K562 (cell line): ENCODE measurements around the gene TSSK6. TPM values are rescaled to one million over a fixed set of nuclear protein-coding genes. Genes with fewer than 3 reads are reported as not detected.

Experiments
- ATAC-seq: fragments of 200-7000 bp; cut with Tn5 transposase; 3 replicates; pipeline ENCODE4 v1.9.1; 2020; ENCODE audit warnings: moderate library complexity
- BruUV-seq: library from RNA; stranded (reverse); fragments of 400-500 nt; replicated peaks from 2 replicates; lab custom pipeline; 2021; lab: Mats Ljungman, UMichigan
- CTCF ChIA-PET: fragments of 300-600 bp; formaldehyde crosslinking; extraction: SDS; loops from one replicate; lab custom pipeline; 2021; ENCODE audit warnings: low intra/inter-chr PET ratio; lab: Yijun Ruan, JAX
- POLR2A ChIA-PET: fragments of 300-600, 350-650 bp; sonication (Branson Sonifier 250); formaldehyde crosslinking; extraction: SDS; loops from one replicate; lab custom pipeline; 2021; ENCODE audit warnings: antibody characterized with exemption, inconsistent platforms; lab: Yijun Ruan, JAX
- DNase-seq, 4 experiments: peaks; one replicate each; pipeline versions ENCODE4 v3.0.0 to v3.0.0-alpha.2; 2011 to 2018; ENCODE audit warnings: low spot score in 3 of 4, mixed read lengths in 3 of 4; ENCODE audit errors: extremely low read depth in 1 of 4
- FAIRE-seq: peaks from 2 replicates; lab custom pipeline; 2011; peaks lifted over from hg19 to GRCh38; lab: Jason Lieb, UNC
- H2AFZ ChIP-seq: 2 replicates; pipeline ENCODE4 v1.6.0; 2011; ENCODE audit warnings: low read depth, low read length, control low read depth, inconsistent platforms
- H3K27ac ChIP-seq: fragments of 200-600 bp; 3 replicates; pipeline ENCODE4 v1.8.0; 2011; ENCODE audit warnings: low read depth, mild to moderate bottlenecking, control low read depth, inconsistent platforms, low read length, moderate library complexity, mixed read lengths; ENCODE audit errors: extremely low read depth
- H3K27me3 ChIP-seq, 2 experiments: fragments of 300-600 bp in 1 of 2; 2 replicates in 1 of 2; 3 replicates in 1 of 2; pipeline versions ENCODE4 v1.6.0 to v1.8.0; 2011; ENCODE audit warnings: inconsistent platforms in 2 of 2, low read length in 2 of 2, mild to moderate bottlenecking in 1 of 2, mixed read lengths in 1 of 2, moderate library complexity in 1 of 2; ENCODE audit not compliant: control insufficient read depth in 2 of 2, insufficient read depth in 2 of 2
- H3K36me3 ChIP-seq: fragments of 300-600 bp; 3 replicates; pipeline ENCODE4 v1.8.0; 2011; ENCODE audit warnings: mild to moderate bottlenecking, low read length, inconsistent platforms; ENCODE audit not compliant: control insufficient read depth, insufficient read depth
- H3K4me1 ChIP-seq, 2 experiments: fragments of 200-600 bp in 1 of 2; replicated peaks in 1 of 2; 2 replicates in 1 of 2; 3 replicates in 1 of 2; pipeline versions ENCODE4 v1.5.1 to v1.8.0; 2011; ENCODE audit warnings: inconsistent platforms in 2 of 2, low read length in 2 of 2, mild to moderate bottlenecking in 1 of 2, mixed read lengths in 1 of 2, moderate library complexity in 1 of 2; ENCODE audit not compliant: control insufficient read depth in 2 of 2, insufficient read depth in 2 of 2
- H3K4me2 ChIP-seq: 2 replicates; pipeline ENCODE4 v1.6.1; 2011; ENCODE audit warnings: low read length, control low read depth, inconsistent platforms, mixed read lengths; ENCODE audit not compliant: insufficient read depth
- H3K4me3 ChIP-seq: fragments of 200-600 bp; sonication (generic), shearing (Covaris generic); 2 replicates; pipeline ENCODE4 v1.5.1; 2016; ENCODE audit warnings: control low read depth, inconsistent platforms
- H3K79me2 ChIP-seq: fragments of 200-600 bp; 3 replicates; pipeline ENCODE4 v1.8.0; 2011; ENCODE audit warnings: low read length, inconsistent platforms; ENCODE audit not compliant: control insufficient read depth, insufficient read depth
- H3K9ac ChIP-seq, 2 experiments: 2 replicates each; pipeline versions ENCODE4 v1.6.0 to v1.6.1; 2011; ENCODE audit warnings: low read depth in 2 of 2, low read length in 2 of 2, control low read depth in 1 of 2, inconsistent platforms in 1 of 2, mild to moderate bottlenecking in 1 of 2, mixed read lengths in 1 of 2; ENCODE audit not compliant: insufficient read depth in 1 of 2
- H3K9me1 ChIP-seq: one replicate; pipeline ENCODE4 v1.6.0; 2011; ENCODE audit warnings: inconsistent platforms, mild to moderate bottlenecking, low read length, moderate library complexity; ENCODE audit not compliant: control insufficient read depth, insufficient read depth
- H3K9me3 ChIP-seq: replicated peaks from 2 replicates; pipeline ENCODE4 v1.5.1; 2011; ENCODE audit warnings: low read depth, low read length, inconsistent platforms; ENCODE audit not compliant: control insufficient read depth, insufficient read depth
- H4K20me1 ChIP-seq: replicated peaks from 2 replicates; pipeline ENCODE4 v1.6.1; 2011; ENCODE audit warnings: low read length, inconsistent platforms, mixed read lengths; ENCODE audit not compliant: control insufficient read depth, insufficient read depth
- CGGBP1 ChIP-seq: fragments of 250-450 bp; sonication (Bioruptor Pico); IDR thresholded peaks from 2 replicates; pipeline ENCODE4 v1.9.0; 2021; ENCODE audit warnings: mild to moderate bottlenecking
- CHD4 ChIP-seq: fragments of 200-600 bp; sonication (generic); IDR thresholded peaks from 3 replicates; pipeline ENCODE4 v1.6.1; 2012; ENCODE audit warnings: low read depth, mild to moderate bottlenecking, mixed read lengths, low read length, inconsistent platforms; ENCODE audit not compliant: insufficient read depth, insufficient replicate concordance, poor library complexity, severe bottlenecking
- ETV5 ChIP-seq: sonication (generic); formaldehyde crosslinking; IDR thresholded peaks from 2 replicates; pipeline ENCODE4 v1.4.0; 2020; ENCODE audit warnings: low read depth, mild to moderate bottlenecking, missing genetic modification reagents
- FOXP1 ChIP-seq: sonication (generic); formaldehyde crosslinking; IDR thresholded peaks from 2 replicates; pipeline ENCODE4 v1.8.0; 2022; ENCODE audit warnings: mild to moderate bottlenecking, missing genetic modification reagents
- HDGF ChIP-seq: fragments of 450-650 bp; IDR thresholded peaks from 2 replicates; pipeline ENCODE4 v1.6.1; 2016
- IRF2 ChIP-seq: sonication (generic); formaldehyde crosslinking; IDR thresholded peaks from 2 replicates; pipeline ENCODE4 v1.8.1; 2022; ENCODE audit warnings: mild to moderate bottlenecking, missing genetic modification reagents
- SIX5 ChIP-seq, 2 experiments: IDR thresholded peaks; 2 replicates each; pipeline ENCODE4 v1.6.1; 2011; ENCODE audit warnings: low read length in 2 of 2, borderline replicate concordance in 1 of 2, low read depth in 1 of 2, mild to moderate bottlenecking in 1 of 2, moderate library complexity in 1 of 2; ENCODE audit not compliant: insufficient read depth in 1 of 2
- SRF ChIP-seq, 2 experiments: fragments of 250-450, 450-650 bp in 1 of 2; sonication (Bioruptor Pico) in 1 of 2; sonication (generic) in 1 of 2; formaldehyde crosslinking; IDR thresholded peaks; 2 replicates each; pipeline versions ENCODE4 v1.5.0 to v1.5.1; 2020 to 2022; ENCODE audit warnings: mild to moderate bottlenecking in 1 of 2, missing genetic modification reagents in 1 of 2
- TARDBP ChIP-seq: fragments of 450-650 bp; IDR thresholded peaks from 2 replicates; pipeline ENCODE4 v1.6.1; 2016
- YBX1 ChIP-seq: fragments of 450-650 bp; IDR thresholded peaks from 2 replicates; pipeline ENCODE4 v1.7.1; 2016; ENCODE audit warnings: mild to moderate bottlenecking
- ZBTB49 ChIP-seq: sonication (generic); formaldehyde crosslinking; IDR thresholded peaks from 2 replicates; pipeline ENCODE4 v1.8.0; 2022; ENCODE audit warnings: missing genetic modification reagents, mild to moderate bottlenecking, borderline replicate concordance
- ZNF24 ChIP-seq: fragments of 450-650 bp; IDR thresholded peaks from 2 replicates; pipeline ENCODE4 v1.6.1; 2016
- ZNF512 ChIP-seq: IDR thresholded peaks from 2 replicates; pipeline ENCODE4 v1.6.1; 2016; ENCODE audit warnings: missing genetic modification characterization, missing compliant biosample characterization
- ZNF551 ChIP-seq: fragments of 250-450 bp; sonication (Bioruptor Pico); IDR thresholded peaks from 2 replicates; pipeline ENCODE4 v1.5.0; 2021; ENCODE audit warnings: mild to moderate bottlenecking, moderate library complexity
- ZNF639 ChIP-seq, 2 experiments: fragments of 200-800 bp in 1 of 2; sonication (Bioruptor generic) in 1 of 2; sonication (generic) in 1 of 2; formaldehyde crosslinking in 1 of 2; IDR thresholded peaks in 1 of 2; conservative IDR thresholded peaks in 1 of 2; 2 replicates each; pipeline versions ENCODE4 v1.5.0 to v1.6.1; 2016 to 2020; ENCODE audit warnings: missing compliant biosample characterization in 1 of 2, missing genetic modification characterization in 1 of 2, missing genetic modification reagents in 1 of 2
- ZNF75A ChIP-seq: fragments of 450-650 bp; formaldehyde crosslinking; IDR thresholded peaks from 2 replicates; pipeline ENCODE4 v1.4.0; 2020; ENCODE audit warnings: mild to moderate bottlenecking
- WGBS: fragments of 100-300 bp; shearing (Covaris generic); methylation state at CpG from one replicate; pipeline ENCODE4 v1.1.6; 2016; ENCODE audit warnings: low coverage, mixed read lengths; ENCODE audit not compliant: insufficient coverage; ENCODE audit errors: missing lambda C conversion rate; 5-methylcytosine and 5-hydroxymethylcytosine counted together
- in situ Hi-C: fragments of 300-500 bp; cut with MboI; formaldehyde crosslinking; loops from 4 replicates; pipeline ENCODE4 v1.15.0; 2018; ENCODE audit warnings: inconsistent platforms, mixed read lengths
- intact Hi-C: fragments of 100-400 bp; cut with micrococcal nuclease; formaldehyde crosslinking; loops from 2 replicates; pipeline ENCODE4 v1.14.2; 2022
- polyA plus RNA-seq, 8 experiments: library from polyadenylated mRNA; depleted of rRNA in 4 of 8; stranded (reverse) in 5 of 8; unstranded in 3 of 8; fragments of >200 nt; fragmentation: Nextera tagmentation in 2 of 8; fragmentation: Illumina TruSeq in 1 of 8; extraction: Ambion mirVana in 2 of 8; extraction: Trizol in 1 of 8; gene quantifications; 2 replicates each; pipeline versions ENCODE4 v1.2.1 to v1.2.3, GENCODE V29; 2011 to 2014; ENCODE audit warnings: inconsistent platforms in 1 of 8, missing spikeins in 1 of 8
- total RNA-seq, 7 experiments: library from RNA; depleted of rRNA in 6 of 7; stranded (reverse); fragments of >200 nt in 6 of 7; fragmentation: Illumina TruSeq in 2 of 7; extraction: Trizol in 2 of 7; gene quantifications; 2 replicates each; pipeline versions ENCODE4 v1.2.1 to v1.2.3, GENCODE V29; 2011 to 2021; ENCODE audit warnings: low replicate concordance in 1 of 7

Gene TSSK6
- total and polyA plus RNA-seq, 9 of the 15 experiments (the other 6 are each of a cell fraction or from before 2014, with no cell fraction given), result 0.21 to 2.6 (median 1.5) TPM; not detected in 3

- POLR2A ChIA-PET, result no interaction called here
- FAIRE-seq, result no peak
- no peak overlapping the region for H3K4me3 ChIP-seq
Measured at GRCh38 chr19:19471682-19472081, 43.7 kb downstream of the TSSK6 start.

More at GRCh38 chr19:19471682-19472081, 43.7 kb downstream of the TSSK6 start:
- ATAC-seq (no peak), DNase-seq (no peak)
- TF ChIP-seq ZNF75A (CRISPR knock-in tag), result no peak
- no peak for TF ChIP-seq ZNF24
- no peak for TF ChIP-seq IRF2 (CRISPR knock-in tag)
- no peak for TF ChIP-seq ZNF551
- no peak for TF ChIP-seq TARDBP
- TF ChIP-seq SIX5 (IDR thresholded peaks at IDR 0.05; ENCODE audit: borderline replicate concordance in 1 of 2, insufficient read depth in 1 of 2, low read depth in 1 of 2, low read length in 2 of 2), result no peak
- no peak for TF ChIP-seq FOXP1 (CRISPR knock-in tag)
- no peak for TF ChIP-seq CHD4
- no peak for TF ChIP-seq CGGBP1
- no peak for TF ChIP-seq ZBTB49
- TF ChIP-seq SRF (CRISPR knock-in tag; IDR thresholded peaks at IDR 0.05), result no peak
- TF ChIP-seq YBX1, result no peak
- TF ChIP-seq HDGF, result no peak
- no peak for TF ChIP-seq ZNF639 (CRISPR knock-in tag; conservative IDR thresholded peaks at IDR 0.05 in 1 of 2, IDR thresholded peaks at IDR 0.05 in 1 of 2)
- TF ChIP-seq ZNF512 (tag), result no peak
- no peak for TF ChIP-seq ETV5 (CRISPR knock-in tag)
- BruUV-seq, result no TSS peak
- Histone ChIP-seq H3K9ac (no peak overlapping the region), H3K4me2 (no peak overlapping the region), H3K9me3 (peaks cover 11% of the 10 kb centered on the region), H3K36me3 (peaks cover 78% of the 10 kb centered on the region), H3K9me1 (peaks cover 4% of the 10 kb centered on the region), H4K20me1 (peaks cover 33% of the 10 kb centered on the region; the same call in 1 of the 2 replicates), H3K27ac (no peak overlapping the region), H3K79me2 (peaks cover 90% of the 10 kb centered on the region), H2AFZ (no peak overlapping the region), H3K27me3 (no peaks in the 10 kb centered on the region), H3K4me1 (peaks cover 7 to 12% of the 10 kb centered on the region in 2 experiments; a peak in 4 of 5 replicates)
- intact Hi-C loops (no loop called here), in situ Hi-C loops (no loop called here)
- WGBS, result 86% methylated on average over 6 of the region's 6 CpGs
- CTCF ChIA-PET, result no interaction called here
